Measurements from ENCODE around the gene SRSF9. TPM values are rescaled to one million over a fixed set of nuclear protein-coding genes. Genes with fewer than 3 reads are reported as not detected.
A peak's percentile ranks its signal among the peaks of the same experiment; 100 is the strongest.

The SRSF9 gene
- total and polyA plus RNA-seq, 2 of the 13 experiments (the other 11 are each of a cell fraction or from before 2014, with no cell fraction given) = 125 to 144 TPM

- TF ChIP-seq MAFG (CRISPR knock-in tag; IDR thresholded peaks at IDR 0.05) = no peak
- TF ChIP-seq TIGD3 (CRISPR knock-in tag; IDR thresholded peaks at IDR 0.05; ENCODE audit: borderline replicate concordance) = no peak
- peak; percentile 73; the same call in 1 of the 2 replicates for TF ChIP-seq ZNF44 (CRISPR knock-in tag; IDR thresholded peaks at IDR 0.05)
- no peak for TF ChIP-seq ADNP (CRISPR knock-in tag; IDR thresholded peaks at IDR 0.05)
- no peak for TF ChIP-seq ZNF777 (CRISPR knock-in tag; IDR thresholded peaks at IDR 0.05)
- TF ChIP-seq BCLAF1 (IDR thresholded peaks at IDR 0.05) = no peak
- no peak for TF ChIP-seq MTF1 (CRISPR knock-in tag; IDR thresholded peaks at IDR 0.05)
- TF ChIP-seq DNMT3B (CRISPR knock-in tag; conservative IDR thresholded peaks at IDR 0.05) = peak; percentile 67; the same call in 1 of the 2 replicates
- TF ChIP-seq ZNF12 (CRISPR knock-in tag; IDR thresholded peaks at IDR 0.05) = no peak
- no peak for TF ChIP-seq RORA (CRISPR knock-in tag; IDR thresholded peaks at IDR 0.05)
- no peak for TF ChIP-seq HDAC6 (IDR thresholded peaks at IDR 0.05; ENCODE audit: low read depth, low read length)
- no peak for TF ChIP-seq SRSF1 (optimal IDR thresholded peaks at IDR 0.05; ENCODE audit: low read depth, low read length)
- TF ChIP-seq ZNF607 (CRISPR knock-in tag; IDR thresholded peaks at IDR 0.05; ENCODE audit: borderline replicate concordance) = 0 out of 2 replicates have a peak, but pooled peaks have one; percentile 44
- peak; percentile 60 for TF ChIP-seq MED1 (CRISPR knock-in tag; IDR thresholded peaks at IDR 0.05)
- TF ChIP-seq HOXD1 (CRISPR knock-in tag; IDR thresholded peaks at IDR 0.05) = peak; percentile 11; the same call in 1 of the 2 replicates
- peak; percentile 63; the same call in 1 of the 2 replicates for TF ChIP-seq MTERF4 (CRISPR knock-in tag; IDR thresholded peaks at IDR 0.05)
- no peak; the same call in 1 of the 2 replicates for TF ChIP-seq ZNF3 (CRISPR knock-in tag; IDR thresholded peaks at IDR 0.05)
- peak; percentile 81 for TF ChIP-seq IKZF5 (CRISPR knock-in tag; IDR thresholded peaks at IDR 0.05)
- TF ChIP-seq SIX4 (CRISPR knock-in tag; IDR thresholded peaks at IDR 0.05) = no peak
- TF ChIP-seq ZNF264 (CRISPR knock-in tag; IDR thresholded peaks at IDR 0.05) = no peak
- no peak for TF ChIP-seq ZFP36L2 (CRISPR knock-in tag; IDR thresholded peaks at IDR 0.05)
These were observed at the start of gene SRSF9 (continued) for GRCh38 chr12:120469450-120470149.

All from HepG2 (cell line).